Fibroblast of the aortic adventitia (primary cell): Measurements from ENCODE around the gene UBE2L5. TPM values are rescaled to one million over a fixed set of nuclear protein-coding genes. Genes with fewer than 3 reads are reported as not detected.
A peak's percentile ranks its signal among the peaks of the same experiment; 100 is the strongest.

Experiments used
- DNase-seq: peaks from one replicate; pipeline ENCODE4 v3.0.0-alpha.2; 2010; ENCODE audit warnings: low read depth
- H3K4me3 ChIP-seq: 2 replicates; pipeline ENCODE4 v1.5.1; 2011; ENCODE audit warnings: low read depth, mild to moderate bottlenecking, control low read depth, low read length, moderate library complexity
- total RNA-seq: library from RNA; depleted of rRNA; stranded (reverse); fragments of >200 nt; gene quantifications from 2 replicates; pipeline ENCODE4 v1.2.3, GENCODE V29; 2012; ENCODE audit warnings: low replicate concordance
- TF ChIP-seq, protein P1 (sequence below): IDR thresholded peaks from 2 replicates; pipeline ENCODE4 v1.5.1; 2011; ENCODE audit warnings: mild to moderate bottlenecking, low read length, control low read depth, inconsistent platforms; ENCODE audit not compliant: insufficient read depth

UBE2L5 gene
- total RNA-seq, 1 donor: under 0.01 TPM

DNA sequence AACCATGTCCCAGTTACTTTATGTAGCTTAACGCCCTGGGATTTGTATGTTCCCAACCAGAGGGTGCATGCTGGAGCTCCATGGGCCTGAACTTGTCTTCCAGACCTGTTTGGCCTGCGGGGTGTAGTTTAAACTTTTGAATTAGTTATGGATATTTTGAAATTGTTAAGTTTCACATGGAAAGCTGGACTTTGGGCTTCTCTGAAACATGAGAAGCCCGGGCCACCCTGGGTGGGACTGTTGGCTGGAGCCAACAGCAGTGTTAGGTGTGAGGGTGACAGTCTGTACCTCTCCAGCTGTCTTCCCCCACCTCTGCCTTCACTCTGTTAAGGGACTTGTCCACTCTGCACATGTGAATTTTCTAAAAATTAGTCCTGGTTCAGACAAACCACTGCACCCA lies 1.6 kb downstream of the UBE2L5 start:
- no peak for DNase-seq
- no peak overlapping the region for H3K4me3 ChIP-seq
- TF ChIP-seq, protein P1, sequence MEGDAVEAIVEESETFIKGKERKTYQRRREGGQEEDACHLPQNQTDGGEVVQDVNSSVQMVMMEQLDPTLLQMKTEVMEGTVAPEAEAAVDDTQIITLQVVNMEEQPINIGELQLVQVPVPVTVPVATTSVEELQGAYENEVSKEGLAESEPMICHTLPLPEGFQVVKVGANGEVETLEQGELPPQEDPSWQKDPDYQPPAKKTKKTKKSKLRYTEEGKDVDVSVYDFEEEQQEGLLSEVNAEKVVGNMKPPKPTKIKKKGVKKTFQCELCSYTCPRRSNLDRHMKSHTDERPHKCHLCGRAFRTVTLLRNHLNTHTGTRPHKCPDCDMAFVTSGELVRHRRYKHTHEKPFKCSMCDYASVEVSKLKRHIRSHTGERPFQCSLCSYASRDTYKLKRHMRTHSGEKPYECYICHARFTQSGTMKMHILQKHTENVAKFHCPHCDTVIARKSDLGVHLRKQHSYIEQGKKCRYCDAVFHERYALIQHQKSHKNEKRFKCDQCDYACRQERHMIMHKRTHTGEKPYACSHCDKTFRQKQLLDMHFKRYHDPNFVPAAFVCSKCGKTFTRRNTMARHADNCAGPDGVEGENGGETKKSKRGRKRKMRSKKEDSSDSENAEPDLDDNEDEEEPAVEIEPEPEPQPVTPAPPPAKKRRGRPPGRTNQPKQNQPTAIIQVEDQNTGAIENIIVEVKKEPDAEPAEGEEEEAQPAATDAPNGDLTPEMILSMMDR: no peak

DNA sequence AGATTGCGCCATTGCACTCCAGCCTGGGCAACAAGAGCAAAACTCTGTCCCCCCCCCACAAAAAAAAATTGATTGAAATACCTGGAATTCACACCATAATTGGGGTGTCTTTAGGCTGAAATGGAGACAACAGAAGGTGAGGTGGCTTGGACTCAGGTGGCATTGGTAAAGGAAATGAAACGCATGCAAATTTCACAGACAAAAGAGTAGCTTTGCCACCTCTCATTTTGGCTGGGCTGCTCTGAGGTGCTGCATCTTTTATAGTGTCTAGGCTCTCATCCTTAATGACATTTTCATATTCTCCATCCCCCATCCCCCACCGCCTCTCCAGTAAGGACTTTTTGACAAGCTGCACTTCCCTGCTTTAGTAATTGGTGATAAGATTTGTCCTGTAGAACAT lies 6.9 kb downstream of the UBE2L5 start:
- H3K4me3 ChIP-seq: no peak overlapping the region
- TF ChIP-seq, protein P1: no peak
- no peak for DNase-seq

DNA sequence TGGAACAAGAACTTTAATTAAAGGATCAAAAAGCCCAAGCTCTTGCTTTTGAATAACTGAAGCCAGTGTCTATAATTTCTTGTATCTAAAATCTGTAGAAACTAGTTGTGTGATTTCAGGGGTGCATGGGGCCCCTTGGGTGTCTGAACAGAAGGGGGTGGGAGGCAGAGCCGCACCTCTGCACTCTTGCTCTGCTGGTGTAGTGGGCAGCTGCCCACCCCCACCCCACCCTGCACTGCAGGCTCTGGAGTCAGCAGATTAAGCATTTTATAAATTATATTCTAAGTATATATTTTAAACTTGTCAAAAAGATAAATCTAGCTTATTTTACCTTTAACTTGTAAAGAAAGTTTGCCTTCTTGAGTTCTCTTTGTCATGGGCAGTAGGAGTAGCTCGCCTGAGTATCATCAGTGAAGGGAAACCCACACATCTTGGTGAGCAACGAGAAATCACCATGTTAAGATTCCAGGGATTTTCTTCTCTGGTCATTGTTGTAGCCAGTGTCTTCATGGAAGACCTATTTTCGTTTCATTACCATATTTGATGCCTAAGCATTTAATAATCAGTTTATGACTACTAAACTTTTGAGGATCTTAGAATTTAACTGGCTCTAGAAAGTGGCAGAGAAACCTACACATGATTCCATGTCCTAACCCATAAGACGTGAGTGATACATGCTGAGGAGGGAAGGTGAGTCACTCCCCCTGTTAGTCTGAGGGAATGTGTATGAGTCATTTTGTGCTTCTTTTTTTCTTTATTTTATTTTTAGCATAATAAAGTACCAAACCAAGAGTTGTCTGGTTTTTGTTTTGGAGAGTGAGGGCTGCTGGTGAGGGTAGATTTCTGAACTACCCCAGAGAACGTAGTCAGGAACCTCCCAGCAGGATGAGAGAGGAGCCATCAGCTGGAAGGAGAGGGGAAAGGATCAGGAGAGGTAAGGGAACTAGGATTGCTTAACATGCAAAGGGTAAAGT lies 7.7 kb downstream of the UBE2L5 start:
- H3K4me3 ChIP-seq: peak overlapping the region; percentile 6
- DNase-seq: peak; percentile 87
- TF ChIP-seq, protein P1: no peak

DNA sequence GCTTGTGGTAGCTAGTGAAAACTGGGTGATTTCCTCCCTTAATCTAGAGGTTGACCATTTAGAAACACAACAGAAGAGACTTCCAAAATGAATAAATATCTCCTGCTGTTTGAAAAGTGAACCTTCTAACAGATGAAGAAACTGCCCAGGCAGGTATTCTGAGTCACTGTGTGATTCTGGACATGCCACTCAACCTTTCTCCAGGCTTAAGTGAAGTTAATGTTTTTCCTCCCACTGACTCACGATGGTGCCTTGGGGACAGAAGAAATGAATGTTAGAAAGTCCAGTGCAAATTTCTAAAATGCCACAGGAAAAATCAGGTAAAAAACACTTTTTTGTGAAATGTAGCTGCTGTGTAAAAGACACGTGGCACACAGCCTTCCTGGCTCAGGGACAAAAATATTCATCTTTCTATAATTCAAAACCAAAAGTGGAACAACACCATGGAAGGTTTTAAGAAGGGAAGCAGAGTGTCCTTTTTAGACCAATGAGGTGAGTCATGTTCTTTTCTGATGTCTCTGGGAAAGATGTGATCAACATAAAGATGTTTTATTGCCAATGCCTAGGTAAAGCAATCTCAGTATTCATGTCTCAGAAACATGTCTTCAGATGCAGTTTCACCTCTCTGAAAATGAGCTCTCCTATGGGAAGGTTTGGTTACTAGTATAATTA lies 9.1 kb downstream of the UBE2L5 start:
- TF ChIP-seq, protein P1: no peak
- peak; percentile 8 for DNase-seq
- H3K4me3 ChIP-seq: no peak overlapping the region

GRCh38 chr13:30435911-30436451 lies 13.7 kb downstream of the UBE2L5 start:
- DNase-seq: peak; percentile 53
- TF ChIP-seq, protein P1: no peak
- H3K4me3 ChIP-seq: no peak overlapping the region

- TF ChIP-seq, protein P1: no peak
- no peak overlapping the region for H3K4me3 ChIP-seq
- no peak for DNase-seq
Observed at GRCh38 chr13:30437177-30437576, 14.9 kb downstream of the UBE2L5 start.
